Fibroblast of skin of scalp (primary cell): ENCODE data around the gene FAM120C.

ENCODE experiments used
- DNase-seq: peaks from one replicate; pipeline ENCODE4 v3.0.0-alpha.2; 2013

FAM120C gene

DNA sequence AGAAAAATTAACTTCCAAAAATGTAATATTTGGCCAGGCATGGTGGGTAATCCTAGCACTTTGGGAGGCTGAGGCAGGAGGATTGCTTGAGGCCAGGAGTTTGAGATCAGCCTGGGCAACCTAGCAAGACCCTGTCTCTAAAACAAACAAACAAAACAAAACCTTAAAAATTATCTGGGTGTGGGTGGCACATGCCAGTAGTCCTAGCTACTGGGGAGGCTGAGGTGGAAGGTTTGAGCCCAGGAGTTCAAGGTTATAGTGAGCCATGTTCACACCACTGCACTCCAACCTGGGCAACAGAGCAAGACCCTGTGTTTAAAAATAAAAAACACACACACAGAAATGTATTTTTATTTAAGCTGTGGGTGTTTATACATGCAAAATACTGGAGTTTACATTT lies 12.0 kb downstream of the FAM120C start:
- no peak for DNase-seq

GRCh38 chrX:54166915-54167314 lies 16.1 kb downstream of the FAM120C start:
- DNase-seq, result no peak

DNA sequence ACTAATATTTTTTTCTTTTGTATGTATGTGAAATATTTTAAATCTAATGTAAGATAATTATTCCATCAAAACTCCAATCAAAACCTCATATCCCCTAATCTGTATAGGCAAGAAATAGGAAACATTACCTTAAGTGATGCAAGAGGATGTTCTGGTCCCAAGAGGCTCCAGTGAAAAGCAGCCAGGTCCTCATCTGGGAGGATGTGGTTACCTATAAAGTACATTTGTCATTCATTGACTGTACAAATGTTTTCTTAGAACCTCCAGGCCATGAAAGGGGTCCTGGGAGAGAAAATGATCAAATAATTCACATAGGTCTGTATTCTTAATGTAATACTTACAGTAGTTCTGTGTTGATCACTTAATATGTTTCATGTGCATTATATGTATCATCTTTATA lies 25.5 kb downstream of the FAM120C start:
- no peak for DNase-seq

- DNase-seq, result no peak
These were observed 48.8 kb downstream of the FAM120C start for GRCh38 chrX:54134269-54134668.

- DNase-seq, result no peak
These were observed 66.7 kb downstream of the FAM120C start for GRCh38 chrX:54116391-54116790.

DNA sequence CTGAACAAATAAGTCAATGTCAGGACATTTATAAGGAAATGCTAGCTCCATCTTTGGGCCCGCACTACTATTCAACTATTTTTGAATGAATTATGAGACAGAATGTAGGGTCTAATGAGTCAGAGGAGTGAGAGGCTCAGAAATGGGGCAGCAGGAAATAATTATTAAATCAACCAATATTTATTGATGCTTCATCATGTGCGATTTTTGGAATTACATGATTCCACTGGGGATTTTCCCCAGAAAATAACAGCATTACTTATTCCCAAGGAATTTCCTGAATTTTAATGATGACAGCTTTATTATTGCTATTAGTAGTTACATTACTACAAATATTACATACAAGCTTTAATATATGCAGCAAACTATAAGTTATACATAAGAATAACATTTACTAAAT lies 89.5 kb downstream of the FAM120C start:
- peak; percentile 61 for DNase-seq

- DNase-seq, result no peak
These were observed 89.9 kb downstream of the FAM120C start for GRCh38 chrX:54093159-54093558.

DNA sequence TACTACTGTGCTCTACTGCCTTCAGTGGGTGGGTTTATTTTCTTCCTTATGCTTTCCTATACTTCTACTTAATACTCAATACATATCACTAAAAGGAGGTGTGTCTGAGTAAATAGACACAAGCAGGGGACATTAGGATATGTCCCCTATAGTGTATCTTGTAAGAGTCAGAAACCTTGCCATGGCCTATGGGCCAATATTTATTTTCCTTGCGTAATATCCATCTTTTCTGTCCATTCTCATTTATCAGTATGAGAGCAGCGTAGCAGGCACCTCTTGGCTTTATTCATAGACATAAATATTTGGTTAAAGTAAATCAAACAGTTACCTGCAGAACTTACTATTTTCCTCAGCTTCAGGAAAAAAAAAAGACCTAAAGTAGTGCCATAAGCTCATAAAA lies 92.2 kb downstream of the FAM120C start:
- DNase-seq, result no peak

GRCh38 chrX:54089191-54089590 lies 93.9 kb downstream of the FAM120C start:
- peak; percentile 27 for DNase-seq

GRCh38 chrX:54087661-54088060 lies 95.4 kb downstream of the FAM120C start:
- DNase-seq, result peak; percentile 22

- DNase-seq, result no peak
These were observed 97.4 kb downstream of the FAM120C start for GRCh38 chrX:54085666-54086065.

DNA sequence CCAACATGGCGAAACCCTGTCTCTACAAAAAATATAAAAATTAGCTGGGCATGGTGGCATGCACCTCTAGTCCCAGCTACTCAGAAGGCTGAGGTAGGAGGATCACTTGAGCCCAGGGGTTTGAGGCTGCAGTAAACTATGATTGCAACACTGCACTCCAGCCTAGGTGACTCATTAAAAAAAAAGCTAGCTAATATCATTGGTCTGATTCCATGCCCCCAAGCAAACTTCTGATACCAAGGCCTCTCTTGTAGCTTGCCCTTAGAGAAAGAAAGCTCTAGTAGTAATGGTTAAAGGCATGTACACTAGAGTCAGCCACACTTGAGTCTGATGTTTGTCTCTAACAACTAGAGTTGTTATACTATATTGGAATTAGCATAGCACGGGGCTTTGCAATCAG lies 106.2 kb downstream of the FAM120C start:
- peak; percentile 47 for DNase-seq

GRCh38 chrX:54074826-54075225 lies 108.2 kb downstream of the FAM120C start:
- no peak for DNase-seq

GRCh38 chrX:54067766-54068165 lies 115.3 kb downstream of the FAM120C start:
- no peak for DNase-seq

GRCh38 chrX:54066841-54067240 lies 116.2 kb downstream of the FAM120C start:
- DNase-seq, result no peak

DNA sequence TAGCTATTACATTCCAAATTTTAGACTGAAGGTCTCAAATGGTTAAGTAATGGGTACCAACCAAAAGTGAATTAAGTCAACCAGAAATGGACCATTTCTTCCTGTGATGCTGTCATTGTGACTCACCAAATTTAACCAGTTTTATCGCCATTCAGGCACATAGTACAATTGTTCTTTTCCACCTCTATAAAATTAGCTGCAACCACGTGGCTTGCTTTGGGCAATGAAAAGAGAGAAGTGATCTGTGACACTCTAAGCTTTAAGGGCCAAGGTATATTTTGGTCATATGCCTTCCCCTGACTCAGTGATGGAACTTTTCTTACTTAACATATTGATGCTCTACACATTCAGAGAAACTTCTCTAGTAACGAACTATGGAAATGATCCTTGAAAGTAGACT lies 118.5 kb downstream of the FAM120C start:
- no peak for DNase-seq

GRCh38 chrX:54063361-54063760 lies 119.7 kb downstream of the FAM120C start:
- no peak for DNase-seq

GRCh38 chrX:54049801-54050200 lies 133.3 kb downstream of the FAM120C start:
- DNase-seq, result no peak

DNA sequence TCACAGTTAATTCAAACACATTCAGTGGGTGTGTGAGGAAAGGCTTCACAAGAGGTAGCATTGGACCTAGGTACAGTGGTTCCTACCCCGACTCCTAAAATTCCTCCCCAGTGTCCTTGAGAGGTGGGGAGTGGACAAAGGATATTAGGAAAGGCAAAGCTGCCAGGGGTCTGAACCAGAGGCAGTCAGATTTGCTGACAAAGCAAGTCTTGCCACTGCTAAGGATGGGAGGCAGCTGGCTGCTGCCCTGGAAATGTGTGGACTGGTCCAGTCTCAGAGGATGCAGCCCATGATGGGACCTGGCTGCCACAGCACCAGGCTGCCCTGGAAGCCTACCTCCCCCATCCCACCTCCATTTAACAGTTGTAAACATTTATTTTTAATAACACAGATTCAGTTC lies 134.6 kb downstream of the FAM120C start:
- DNase-seq, result no peak

DNA sequence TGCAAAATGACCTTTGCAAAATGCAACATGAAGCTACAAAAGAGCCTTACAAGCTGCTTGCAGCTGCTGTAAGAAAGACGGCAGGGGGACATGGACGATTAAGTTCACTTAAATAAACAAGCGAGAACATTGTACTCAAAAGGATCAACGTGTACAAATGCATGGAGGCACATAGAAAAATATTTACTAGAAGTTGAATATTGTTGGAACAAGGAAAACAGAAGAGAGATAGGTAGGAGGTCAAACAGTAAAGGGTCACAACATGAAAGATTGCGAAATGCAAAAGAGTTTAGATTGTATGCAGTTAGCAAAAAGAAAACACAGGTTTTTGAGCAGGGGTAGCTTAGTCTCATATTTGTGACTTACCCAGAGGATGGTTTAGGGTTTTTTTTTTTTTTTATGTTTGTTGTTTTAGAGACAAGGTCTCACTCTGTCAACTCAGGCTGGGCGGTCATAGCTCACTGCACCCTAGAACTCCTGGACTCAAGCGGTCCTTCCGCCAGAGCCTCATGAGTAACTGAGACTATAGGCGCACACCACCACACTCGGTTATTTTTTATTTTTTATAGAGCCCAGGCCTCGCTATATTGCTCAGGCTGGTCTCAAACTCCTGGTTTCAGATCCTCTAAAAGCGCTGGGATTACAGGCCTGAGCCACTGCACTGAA lies 137.4 kb downstream of the FAM120C start:
- no peak for DNase-seq

DNA sequence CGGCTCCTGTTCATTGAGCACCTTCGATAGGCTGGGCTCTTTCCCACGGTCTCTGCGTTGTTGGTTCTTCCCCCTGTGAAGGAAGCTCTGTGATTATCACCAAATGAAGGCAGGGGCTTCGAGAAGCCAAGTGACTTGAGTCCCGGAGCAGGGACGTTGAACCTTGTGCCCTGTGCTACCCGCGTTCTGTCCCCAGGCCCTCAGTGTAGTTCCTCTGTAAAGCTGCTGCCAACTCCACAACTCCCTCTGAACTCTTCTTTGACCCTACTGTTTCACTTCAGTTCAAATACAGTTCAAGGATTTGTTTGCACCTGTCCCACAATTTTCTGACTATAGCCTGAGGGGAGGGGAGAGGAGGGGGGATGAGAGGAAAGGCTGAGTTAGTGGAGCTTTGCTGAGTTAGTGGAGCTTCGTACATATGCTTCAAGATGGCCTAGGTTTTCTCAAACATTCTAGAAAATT lies 138.1 kb downstream of the FAM120C start:
- DNase-seq, result no peak

DNA sequence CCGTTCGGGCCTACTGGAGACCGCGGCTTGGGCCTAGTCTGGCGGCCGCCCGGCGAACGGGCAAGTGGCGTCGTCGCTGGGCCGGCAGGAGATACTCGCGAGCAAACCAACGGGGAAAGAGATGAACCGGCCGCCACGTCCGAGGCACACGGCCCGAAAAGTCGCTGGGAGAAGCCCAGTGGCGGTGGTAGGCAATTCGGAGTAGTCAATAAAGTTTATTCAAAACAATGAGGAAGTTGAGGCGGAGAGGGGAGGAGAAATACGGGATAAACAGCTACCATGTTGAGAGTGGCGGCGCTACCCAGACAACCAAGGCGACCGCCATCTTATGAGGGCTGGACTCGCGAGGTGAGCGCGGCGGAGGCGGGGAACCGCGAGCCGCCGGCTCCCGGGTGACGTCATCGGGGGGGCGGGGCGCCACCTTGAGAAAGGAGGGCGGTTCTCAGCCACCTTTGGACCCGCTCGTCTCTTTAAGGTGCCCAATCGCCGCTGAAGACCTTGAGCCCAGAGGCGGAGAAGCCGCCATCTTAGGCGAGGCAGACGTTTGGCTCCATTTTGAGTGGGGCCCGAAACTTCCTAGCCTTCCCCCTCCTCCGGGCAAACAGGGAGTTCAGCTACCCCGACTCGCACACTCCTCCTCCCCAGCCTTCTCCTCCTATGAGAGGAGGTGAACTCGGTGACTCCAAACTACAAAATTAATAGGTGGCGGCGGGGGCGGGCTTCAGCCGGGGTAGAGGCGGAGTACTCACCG lies 138.8 kb downstream of the FAM120C start, which contains the start of gene PHF8:
Gene PHF8 (minus strand): TSS at position 348 of the 751 bp plus-strand sequence. CDS start 1,745 bp downstream, outside the sequence.
- peak; percentile 94 for DNase-seq

GRCh38 chrX:54043541-54044125 lies 139.4 kb downstream of the FAM120C start:
- DNase-seq, result no peak

DNA sequence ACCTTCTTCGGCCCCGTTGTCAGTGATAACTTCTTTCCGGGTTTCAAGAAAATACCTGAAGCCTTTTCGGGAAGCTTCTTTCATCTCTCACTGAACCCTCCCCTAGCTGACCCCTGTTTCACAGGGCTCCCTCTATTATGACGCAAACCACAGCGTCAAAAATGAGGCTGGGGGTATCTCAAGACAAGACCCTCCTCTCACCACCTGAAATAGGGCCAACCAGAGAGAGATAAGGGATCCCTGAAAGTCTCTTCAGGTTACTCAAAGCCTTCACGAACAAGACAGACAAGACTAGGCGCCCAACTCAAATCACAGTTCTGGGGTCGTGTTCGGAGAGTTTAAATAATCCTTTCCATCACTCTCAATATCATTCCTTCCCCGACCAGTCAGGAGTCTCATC lies 140.0 kb downstream of the FAM120C start:
- no peak for DNase-seq
